ENCODE measurements around the gene GLS. TPM values are rescaled to one million over a fixed set of nuclear protein-coding genes. Genes with fewer than 3 reads are reported as not detected.

Gene GLS
- total RNA-seq, 6 experiments from 2014 or later = 191 to 431 (median 201) TPM

DNA sequence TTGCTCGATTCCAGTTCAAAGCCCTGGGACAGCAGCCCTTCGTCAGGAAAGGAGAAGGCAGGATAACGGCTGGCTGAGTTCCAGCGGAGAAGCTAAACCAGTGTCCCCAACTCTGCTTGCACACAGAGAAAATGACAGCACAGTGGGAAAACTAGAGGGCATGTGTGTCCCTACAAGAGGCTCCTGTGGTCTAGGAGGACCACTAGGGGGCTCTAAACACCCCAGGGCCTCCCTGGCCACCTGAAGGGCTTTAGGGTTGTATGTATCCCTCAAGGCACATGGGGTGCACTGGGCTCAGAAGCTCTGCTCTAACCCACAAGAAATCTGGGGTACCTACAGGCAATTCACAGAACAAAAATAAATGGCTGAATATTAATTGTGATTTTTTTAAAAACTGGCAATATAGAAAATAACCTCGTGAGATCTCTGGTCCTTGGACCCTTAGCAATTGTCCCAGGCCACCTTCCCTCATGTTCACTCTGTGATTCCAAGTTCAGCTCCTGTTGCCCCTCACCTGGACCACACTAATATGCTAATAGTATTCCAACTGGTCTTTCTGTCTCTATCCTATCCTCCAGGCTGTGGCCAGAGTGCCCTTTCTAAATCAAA lies 115.8 kb downstream of the GLS start:
- Mint-ChIP-seq H3K4me1 (ENCODE audit: low read depth) (no peaks in the 10 kb centered on the region), H3K9me3 (no peaks in the 10 kb centered on the region), H3K27me3 (ENCODE audit: insufficient read depth) (no peaks in the 10 kb centered on the region; the same call in 1 of the 2 replicates), H3K4me3 (no peak overlapping the region), H3K27ac (peak overlapping the region; percentile 5; the same call in 1 of the 2 replicates), H3K36me3 (ENCODE audit: low read depth) (peaks cover 66% of the 10 kb centered on the region)
- TF ChIP-seq, protein P1, sequence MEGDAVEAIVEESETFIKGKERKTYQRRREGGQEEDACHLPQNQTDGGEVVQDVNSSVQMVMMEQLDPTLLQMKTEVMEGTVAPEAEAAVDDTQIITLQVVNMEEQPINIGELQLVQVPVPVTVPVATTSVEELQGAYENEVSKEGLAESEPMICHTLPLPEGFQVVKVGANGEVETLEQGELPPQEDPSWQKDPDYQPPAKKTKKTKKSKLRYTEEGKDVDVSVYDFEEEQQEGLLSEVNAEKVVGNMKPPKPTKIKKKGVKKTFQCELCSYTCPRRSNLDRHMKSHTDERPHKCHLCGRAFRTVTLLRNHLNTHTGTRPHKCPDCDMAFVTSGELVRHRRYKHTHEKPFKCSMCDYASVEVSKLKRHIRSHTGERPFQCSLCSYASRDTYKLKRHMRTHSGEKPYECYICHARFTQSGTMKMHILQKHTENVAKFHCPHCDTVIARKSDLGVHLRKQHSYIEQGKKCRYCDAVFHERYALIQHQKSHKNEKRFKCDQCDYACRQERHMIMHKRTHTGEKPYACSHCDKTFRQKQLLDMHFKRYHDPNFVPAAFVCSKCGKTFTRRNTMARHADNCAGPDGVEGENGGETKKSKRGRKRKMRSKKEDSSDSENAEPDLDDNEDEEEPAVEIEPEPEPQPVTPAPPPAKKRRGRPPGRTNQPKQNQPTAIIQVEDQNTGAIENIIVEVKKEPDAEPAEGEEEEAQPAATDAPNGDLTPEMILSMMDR (IDR thresholded peaks at IDR 0.05) = peak; percentile 80
- peak; percentile 33 for DNase-seq

DNA sequence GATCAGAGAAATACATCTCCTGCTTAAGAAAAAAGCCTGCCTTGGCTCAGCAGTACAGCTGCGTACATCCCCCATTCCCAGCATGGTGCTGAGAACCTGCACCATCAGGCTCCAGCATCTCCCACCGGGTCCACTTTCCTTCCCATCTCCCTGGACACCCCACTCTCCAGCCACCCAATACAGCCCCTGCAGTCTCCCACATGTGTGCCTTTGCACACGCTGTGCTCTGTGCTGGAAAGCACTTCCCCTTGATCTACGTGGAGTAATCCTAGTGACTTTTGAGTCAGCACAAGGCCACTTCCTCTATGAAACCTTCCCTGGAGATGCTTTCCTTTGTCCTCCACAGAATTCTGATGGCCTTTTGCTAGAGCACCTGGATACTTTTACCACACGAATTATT lies 116.3 kb downstream of the GLS start:
- no peaks in the 10 kb centered on the region for H3K9me3 Mint-ChIP-seq
- H3K27me3 Mint-ChIP-seq (ENCODE audit: insufficient read depth) = no peaks in the 10 kb centered on the region; the same call in 1 of the 2 replicates
- peaks cover 66% of the 10 kb centered on the region for H3K36me3 Mint-ChIP-seq (ENCODE audit: low read depth)
- peak overlapping the region; percentile 5; the same call in 1 of the 2 replicates for H3K27ac Mint-ChIP-seq
- no peak for DNase-seq
- TF ChIP-seq, protein P1 (IDR thresholded peaks at IDR 0.05) = no peak
- no peak overlapping the region for H3K4me3 Mint-ChIP-seq
- H3K4me1 Mint-ChIP-seq (ENCODE audit: low read depth) = no peaks in the 10 kb centered on the region

DNA sequence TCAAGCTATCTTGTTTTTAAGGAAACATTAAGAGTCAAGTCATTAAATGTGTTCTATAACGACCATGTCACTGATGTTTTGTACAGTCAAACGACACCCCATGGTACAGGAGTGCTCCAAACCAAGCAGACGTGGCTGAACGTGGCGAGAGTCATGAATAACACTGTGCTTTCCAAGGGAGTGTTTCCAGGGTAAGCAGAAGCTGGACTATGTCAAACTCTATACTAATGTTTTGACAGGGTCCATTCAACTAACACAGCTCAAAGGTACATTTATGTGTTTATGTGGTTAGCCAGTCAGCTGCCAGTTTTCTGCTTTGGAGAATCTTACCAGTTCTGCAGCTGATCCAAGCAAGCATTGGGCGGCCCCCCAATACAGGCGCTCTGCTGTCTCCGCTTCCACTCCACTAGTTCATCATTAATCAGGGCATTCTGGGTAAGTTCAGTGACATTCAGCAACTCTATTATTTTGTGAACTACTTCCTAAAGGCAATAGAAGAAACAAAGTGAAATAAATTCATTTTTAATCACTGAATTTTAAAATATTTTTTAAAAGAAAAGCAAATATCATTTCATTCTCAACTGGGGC lies 117.0 kb downstream of the GLS start:
- Mint-ChIP-seq H3K9me3 (no peaks in the 10 kb centered on the region), H3K36me3 (ENCODE audit: low read depth) (peaks cover 66% of the 10 kb centered on the region), H3K4me3 (no peak overlapping the region), H3K4me1 (ENCODE audit: low read depth) (no peaks in the 10 kb centered on the region), H3K27ac (no peak overlapping the region; the same call in 1 of the 2 replicates), H3K27me3 (ENCODE audit: insufficient read depth) (no peaks in the 10 kb centered on the region; the same call in 1 of the 2 replicates)
- DNase-seq = no peak
- TF ChIP-seq, protein P1 (IDR thresholded peaks at IDR 0.05) = no peak

DNA sequence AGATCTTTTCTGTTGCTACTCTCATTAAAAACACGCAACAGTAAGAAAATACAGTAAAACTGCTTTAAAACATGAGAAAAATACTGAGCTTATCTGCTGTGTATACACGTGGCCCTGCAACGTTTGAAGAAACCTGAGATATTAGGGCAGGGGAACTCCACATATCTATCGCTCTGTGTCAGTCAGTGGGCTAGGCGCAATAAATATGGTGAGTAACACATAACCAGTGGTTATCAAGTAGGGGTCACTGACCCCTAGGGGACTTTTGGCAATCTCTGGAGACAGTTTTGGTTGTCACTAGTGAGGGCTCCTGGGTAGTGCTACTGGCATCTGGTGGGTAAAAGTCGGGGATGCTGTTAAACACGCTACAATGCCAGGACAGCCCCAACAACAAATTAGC lies 118.4 kb downstream of the GLS start:
- Mint-ChIP-seq H3K4me1 (ENCODE audit: low read depth) (no peaks in the 10 kb centered on the region), H3K9me3 (no peaks in the 10 kb centered on the region), H3K27me3 (ENCODE audit: insufficient read depth) (no peaks in the 10 kb centered on the region; the same call in 1 of the 2 replicates), H3K36me3 (ENCODE audit: low read depth) (peaks cover 68% of the 10 kb centered on the region), H3K27ac (no peak overlapping the region), H3K4me3 (no peak overlapping the region)
- TF ChIP-seq, protein P1 (IDR thresholded peaks at IDR 0.05) = no peak
- DNase-seq = no peak

DNA sequence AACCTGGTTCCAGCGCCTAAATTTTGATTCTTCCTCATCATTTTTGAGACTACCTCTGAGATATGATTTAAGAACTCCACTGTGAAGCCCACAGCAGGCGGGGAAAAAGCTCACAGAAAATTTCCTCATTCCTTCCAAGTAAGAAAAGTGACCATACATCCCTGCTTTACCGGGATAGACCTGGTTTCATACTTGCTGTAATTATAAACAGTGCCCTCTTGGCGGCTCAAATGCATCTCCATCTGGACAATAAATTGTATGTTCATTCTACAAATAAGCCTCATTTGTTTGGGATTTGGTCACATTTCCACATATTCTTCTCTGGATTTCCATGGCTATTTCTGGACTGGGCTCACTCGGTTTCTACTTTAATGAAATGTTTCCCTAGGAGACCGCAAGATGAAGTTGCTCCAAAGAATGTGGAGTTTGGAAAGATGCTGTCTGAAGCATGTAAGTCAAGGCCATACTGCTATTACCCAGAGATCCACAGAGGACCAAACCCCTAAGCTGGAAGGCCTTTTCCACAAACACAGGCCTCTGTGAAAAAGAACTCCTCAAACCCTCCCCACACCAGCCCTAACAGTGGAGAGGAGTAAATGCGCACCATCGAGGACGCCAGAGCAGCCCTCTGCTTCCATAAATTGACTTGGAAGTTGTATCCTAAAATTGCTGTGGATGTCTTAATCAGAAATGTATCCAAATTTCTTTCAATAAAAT lies 119.5 kb downstream of the GLS start:
- TF ChIP-seq, protein P1 (IDR thresholded peaks at IDR 0.05) = peak; percentile 20
- Mint-ChIP-seq H3K4me3 (no peak overlapping the region), H3K27ac (no peak overlapping the region), H3K27me3 (ENCODE audit: insufficient read depth) (no peaks in the 10 kb centered on the region; the same call in 1 of the 2 replicates), H3K9me3 (no peaks in the 10 kb centered on the region), H3K36me3 (ENCODE audit: low read depth) (peaks cover 71% of the 10 kb centered on the region), H3K4me1 (ENCODE audit: low read depth) (no peaks in the 10 kb centered on the region)
- DNase-seq = no peak
